A172 (cell line): ENCODE data around the gene CBX2. TPM values are rescaled to one million over a fixed set of nuclear protein-coding genes. Genes with fewer than 3 reads are reported as not detected.

Source experiments
- DNase-seq: peaks from one replicate; pipeline ENCODE4 v3.0.0-alpha.2; 2015; ENCODE audit warnings: low spot score
- total RNA-seq: library from RNA; depleted of rRNA; stranded (reverse); fragments of >200 nt; shearing (Covaris generic); gene quantifications from 2 replicates; pipeline ENCODE4 v1.2.3, GENCODE V29; 2014; rRNA removed

CBX2 gene
- 24.7 and 27.2 TPM in 2 replicates for total RNA-seq

GRCh38 chr17:79777894-79778503 lies at the start of gene CBX2:
Gene CBX2, plus strand, starts transcription at chr17:79778148. Its CDS starts 88 bp downstream, at chr17:79778236.
- peak; percentile 21 for DNase-seq

DNA sequence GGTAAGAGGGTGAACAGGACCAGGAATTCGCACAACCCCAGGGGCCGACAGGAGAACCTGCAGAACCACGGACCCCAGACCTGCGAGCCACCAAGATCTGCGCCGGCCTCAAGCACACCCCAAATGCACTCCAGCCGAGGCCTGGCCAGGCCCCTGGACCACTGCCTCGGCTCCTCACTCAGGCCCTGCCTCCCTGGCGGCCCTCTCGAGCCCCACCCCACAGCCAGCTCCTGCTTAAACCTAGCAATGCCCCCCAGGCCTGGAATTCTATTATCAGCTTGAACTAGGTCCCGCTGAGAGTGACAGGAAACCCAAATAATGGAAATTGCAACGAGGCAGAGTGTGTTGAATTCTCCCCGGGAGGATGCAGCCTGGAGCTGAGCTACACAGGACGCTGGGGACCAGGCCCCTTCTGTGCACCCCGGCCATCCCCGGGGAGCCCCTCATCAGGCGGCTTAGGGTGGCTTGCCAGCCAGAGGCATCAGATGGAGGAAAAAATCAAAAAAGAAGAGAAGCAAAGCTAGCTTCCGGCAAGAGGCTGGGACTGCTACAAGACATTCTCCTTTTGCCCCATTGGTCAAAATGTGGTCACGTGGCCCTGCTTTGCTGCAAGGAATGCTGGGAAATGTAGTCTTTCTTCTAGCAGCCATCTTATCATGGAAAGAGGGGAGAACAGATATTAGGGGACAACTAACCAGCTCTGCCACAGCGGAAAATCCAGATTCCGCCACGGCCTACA lies 49.6 kb upstream of the CBX2 start:
- DNase-seq, result peak; percentile 95

DNA sequence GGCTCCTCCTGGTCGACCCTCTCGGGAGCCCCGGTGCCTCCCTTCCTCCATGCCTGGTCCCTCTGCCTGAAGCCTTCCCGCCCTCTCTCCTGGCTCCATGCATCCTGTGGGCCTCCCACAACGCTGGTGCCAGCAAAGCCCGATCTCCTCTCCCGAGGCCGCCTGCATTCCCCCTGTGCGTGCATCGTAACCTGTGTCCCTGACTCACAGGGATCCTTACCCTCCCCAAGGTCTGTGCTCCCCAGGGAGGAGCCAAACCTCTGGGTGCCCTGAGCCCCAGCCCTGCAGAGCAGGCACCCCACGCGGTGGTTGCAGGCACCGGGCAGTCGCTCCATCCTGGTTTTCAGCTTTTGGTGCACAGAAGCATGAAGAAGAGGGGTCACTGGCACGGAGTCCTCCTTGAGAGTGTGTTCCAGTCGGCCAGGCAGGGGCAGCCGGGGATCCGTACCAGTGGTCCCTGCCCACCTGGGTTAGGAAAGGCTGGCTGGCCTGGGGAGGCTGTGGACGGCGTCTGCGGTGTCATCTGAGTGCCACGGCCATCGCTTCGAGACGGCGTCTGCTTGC lies 49.0 kb upstream of the CBX2 start:
- no peak for DNase-seq

- DNase-seq, result no peak
Measured at GRCh38 chr17:79729761-79730160, 48.2 kb upstream of the CBX2 start.

DNA sequence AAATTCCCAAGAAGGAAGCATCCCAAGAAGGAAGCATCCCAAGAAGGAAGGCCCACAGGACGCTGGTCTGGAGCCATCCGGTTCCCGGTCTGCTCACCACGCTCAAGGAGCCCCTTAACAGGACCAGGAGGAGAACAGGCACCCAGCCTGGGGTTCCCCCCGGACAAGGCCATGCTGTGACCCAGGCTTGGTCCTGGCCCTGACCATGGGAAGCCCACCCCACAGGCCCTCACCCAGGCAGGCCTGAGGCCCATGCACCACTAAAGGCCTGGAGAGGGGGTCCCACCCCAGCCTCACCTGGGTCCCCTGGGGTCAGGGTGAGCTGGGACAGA lies 47.5 kb upstream of the CBX2 start:
- DNase-seq, result no peak

DNA sequence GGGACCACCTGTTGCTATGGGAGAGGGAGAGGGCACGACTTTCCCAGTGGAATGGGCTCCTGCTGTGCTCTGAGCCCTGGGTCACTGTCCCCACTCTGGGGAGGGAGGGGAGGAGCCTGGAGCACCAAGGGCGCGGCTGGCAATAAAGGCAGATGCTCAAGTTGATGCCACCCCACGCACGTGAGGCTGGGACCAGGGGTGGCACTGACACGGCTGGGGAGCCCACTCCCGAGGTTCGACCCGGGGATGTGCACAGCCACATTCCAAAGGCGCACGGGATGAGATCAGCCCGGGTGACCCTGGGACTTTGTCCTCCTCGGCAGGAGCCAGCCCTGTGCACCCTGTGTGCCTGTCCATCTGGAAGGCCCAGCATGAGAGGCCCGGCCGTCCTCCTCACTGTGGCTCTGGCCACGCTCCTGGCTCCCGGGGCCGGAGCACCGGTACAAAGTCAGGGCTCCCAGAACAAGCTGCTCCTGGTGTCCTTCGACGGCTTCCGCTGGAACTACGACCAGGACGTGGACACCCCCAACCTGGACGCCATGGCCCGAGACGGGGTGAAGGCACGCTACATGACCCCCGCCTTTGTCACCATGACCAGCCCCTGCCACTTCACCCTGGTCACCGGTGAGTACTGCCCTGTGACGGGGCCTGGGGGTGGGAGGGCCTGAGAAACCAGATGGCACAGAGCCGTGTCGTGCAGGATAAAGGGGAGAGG lies 47.0 kb upstream of the CBX2 start, which contains the start of gene ENPP7:
Gene ENPP7, plus strand, starts transcription at position 175 of the 715 bp plus-strand sequence. Its CDS starts 197 bp downstream, at position 372.
- DNase-seq, result no peak

- no peak for DNase-seq
Measured at GRCh38 chr17:79732254-79732653, 45.7 kb upstream of the CBX2 start.

DNA sequence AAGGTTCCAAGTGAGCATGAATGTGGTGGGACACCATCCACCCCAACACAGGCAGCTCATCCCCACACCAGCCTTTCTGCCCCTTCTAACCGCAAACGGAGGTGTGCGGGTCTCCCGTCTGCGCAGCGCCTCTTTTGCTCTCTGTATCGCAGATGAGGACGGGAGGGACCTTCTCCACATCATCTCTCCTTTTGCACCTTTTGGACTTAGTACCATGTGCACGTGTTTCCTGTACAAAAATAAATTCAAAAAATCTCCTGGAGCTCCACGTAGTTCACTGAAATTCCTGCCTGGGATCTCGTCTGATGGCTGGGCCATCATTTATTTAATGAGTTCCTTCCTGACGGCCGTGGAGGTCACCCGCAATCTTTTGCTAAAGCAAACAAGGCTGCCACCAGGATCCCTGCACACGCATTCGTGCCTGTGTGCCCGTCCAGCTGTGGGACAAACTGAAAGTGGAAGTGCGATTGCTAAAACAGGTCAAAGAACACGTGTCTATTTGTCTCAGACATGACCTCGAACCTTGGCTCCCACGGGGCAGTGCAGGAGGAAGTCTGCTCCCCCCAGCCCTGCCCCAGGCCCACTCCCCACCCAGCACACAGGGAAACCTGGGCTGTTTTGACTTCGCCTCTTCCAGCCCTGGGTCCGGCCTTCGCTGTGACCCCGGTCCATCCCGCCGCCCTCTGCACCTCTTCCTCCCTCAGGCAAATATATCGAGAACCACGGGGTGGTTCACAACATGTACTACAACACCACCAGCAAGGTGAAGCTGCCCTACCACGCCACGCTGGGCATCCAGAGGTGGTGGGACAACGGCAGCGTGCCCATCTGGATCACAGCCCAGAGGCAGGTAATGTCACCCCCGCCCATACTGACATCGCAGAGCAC lies 44.9 kb upstream of the CBX2 start:
- DNase-seq, result no peak

DNA sequence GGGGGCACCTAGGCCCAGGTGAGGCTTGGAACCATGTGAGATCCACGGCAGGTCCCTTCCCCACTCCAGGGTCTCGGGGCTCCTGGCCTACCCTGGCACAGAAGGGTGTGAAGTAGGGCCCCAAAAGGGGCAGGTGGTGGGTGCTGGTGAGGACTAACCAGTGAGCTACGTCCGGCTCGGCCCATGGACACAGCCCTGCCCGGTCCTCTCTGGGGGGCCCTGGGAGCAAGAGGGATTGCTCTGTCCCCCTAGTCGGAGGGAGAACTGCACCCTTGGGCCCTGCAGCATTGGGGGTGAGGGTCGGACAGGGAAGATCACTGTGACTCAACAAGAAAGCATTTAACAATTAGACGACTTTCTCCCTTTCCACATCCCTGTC lies 44.3 kb upstream of the CBX2 start:
- DNase-seq, result no peak

- DNase-seq, result no peak
Measured at GRCh38 chr17:79735096-79735495, 42.9 kb upstream of the CBX2 start.

DNA sequence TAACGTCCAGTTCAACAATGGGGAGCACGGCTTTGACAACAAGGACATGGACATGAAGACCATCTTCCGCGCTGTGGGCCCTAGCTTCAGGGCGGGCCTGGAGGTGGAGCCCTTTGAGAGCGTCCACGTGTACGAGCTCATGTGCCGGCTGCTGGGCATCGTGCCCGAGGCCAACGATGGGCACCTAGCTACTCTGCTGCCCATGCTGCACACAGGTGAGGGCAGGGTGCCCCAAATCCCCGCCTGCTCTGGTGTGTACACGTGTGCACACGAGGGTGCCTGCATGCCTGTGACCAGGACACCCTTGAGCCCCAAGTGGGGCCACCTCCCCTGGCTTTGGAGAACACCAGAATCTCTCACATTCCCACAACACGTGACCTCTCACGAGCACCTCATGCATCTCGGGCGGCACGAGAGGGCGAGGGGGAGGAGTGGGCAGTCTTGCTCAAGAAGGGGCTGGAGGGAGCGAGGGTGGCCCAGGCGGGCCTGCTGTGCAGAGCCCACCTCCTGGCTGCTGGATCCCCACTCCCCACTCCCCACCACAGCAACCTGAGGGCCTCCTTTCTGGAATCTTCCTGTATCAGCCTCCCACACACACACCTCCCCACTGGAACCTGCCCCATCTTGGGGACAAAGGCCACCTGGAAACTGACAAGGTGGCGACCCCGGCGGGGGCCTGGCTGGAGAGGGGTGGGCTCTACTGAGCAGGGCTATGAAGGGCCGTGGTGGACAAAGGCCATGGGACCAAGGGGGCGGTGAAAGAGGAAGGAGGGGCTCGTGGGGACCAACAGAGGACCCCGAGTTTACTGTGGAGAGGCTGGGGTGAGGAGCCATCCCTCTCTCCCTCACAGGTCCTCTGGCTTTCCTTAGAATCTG lies 40.7 kb upstream of the CBX2 start:
- DNase-seq, result no peak

DNA sequence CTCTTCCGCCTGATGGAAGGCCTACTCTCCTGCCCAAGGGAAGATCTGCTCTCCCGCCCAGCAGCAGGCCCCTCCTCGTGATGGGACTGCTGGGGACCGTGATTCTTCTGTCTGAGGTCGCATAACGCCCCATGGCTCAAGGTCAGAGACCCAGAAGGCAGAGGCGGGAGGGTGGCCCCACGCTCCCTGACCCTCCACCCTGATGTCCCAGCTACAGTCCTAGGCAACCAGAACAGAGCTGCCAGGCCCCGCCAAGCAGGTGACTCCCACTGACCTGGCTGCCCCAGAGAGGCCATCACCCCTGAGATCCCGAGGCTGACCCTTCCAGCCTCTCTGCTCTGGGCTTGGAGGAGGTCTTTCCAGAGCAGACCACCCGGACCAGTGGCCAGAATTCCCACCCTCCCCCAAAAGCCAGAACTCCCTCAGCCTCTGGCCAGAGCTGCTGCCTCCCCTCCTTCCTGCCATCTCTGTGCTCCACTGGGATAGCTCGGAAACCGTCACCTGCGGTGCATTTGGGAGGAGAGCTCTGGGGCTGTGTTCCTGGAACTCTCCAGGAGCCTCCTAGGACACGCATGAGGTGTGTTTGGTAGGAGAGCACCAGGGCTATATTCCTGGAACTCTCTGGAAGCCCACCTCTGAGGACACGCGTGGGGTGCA lies 39.9 kb upstream of the CBX2 start:
- DNase-seq, result no peak

DNA sequence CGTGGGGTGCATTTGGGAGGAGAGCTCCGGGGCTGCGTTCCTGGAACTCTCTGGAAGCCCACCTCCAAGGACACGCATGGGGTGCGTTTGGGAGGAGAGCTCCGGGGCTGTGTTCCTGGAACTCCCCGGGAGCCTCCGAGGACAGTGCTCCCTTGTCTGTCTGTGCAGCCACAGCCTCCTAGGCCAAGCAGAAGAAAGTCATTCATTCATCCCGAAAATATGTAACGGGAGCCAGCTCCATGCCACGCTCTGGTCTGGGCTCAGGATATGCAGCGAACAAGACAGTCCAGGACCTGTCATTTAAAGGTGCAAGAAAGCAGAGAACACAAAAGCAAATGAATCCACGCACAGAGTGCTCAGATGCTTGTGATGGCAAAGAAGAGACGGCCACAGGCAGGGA lies 39.3 kb upstream of the CBX2 start:
- no peak for DNase-seq

- peak; percentile 94 for DNase-seq
Measured at GRCh38 chr17:79739148-79740062, 38.5 kb upstream of the CBX2 start.

DNA sequence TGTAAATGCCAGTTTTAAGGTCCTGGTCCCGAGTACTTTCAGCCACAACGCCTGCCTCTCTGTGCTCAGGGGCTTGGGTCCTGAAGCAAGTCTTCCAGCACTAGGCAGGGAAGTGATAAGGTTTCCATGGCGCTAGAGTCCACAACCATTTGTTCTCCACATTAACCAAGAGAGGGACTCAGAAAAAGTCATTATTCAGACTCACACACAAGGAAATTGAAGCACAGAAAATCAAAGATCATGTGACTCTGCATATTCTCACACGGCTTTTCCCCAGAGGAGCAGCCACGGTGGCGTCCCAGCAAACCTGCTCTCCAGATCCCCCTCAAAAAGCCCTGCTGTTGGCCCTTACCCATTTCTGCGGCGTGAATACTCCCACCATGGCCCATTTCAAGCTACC lies 37.5 kb upstream of the CBX2 start:
- no peak for DNase-seq

- DNase-seq, result no peak
Measured at GRCh38 chr17:79741401-79741750, 36.6 kb upstream of the CBX2 start.

GRCh38 chr17:79741751-79742588 lies 36.0 kb upstream of the CBX2 start:
- DNase-seq, result peak; percentile 34

GRCh38 chr17:79742589-79742918 lies 35.4 kb upstream of the CBX2 start:
- DNase-seq, result no peak
